M059J (cell line): ENCODE measurements around the gene TMEM184A. TPM values are rescaled to one million over a fixed set of nuclear protein-coding genes. Genes with fewer than 3 reads are reported as not detected.

Experiments used
- DNase-seq: peaks from one replicate; pipeline ENCODE4 v3.0.0-alpha.2; 2012; ENCODE audit warnings: low read depth
- total RNA-seq: library from RNA; depleted of rRNA; stranded (reverse); fragments of >200 nt; shearing (Covaris generic); gene quantifications from 2 replicates; pipeline ENCODE4 v1.2.3, GENCODE V29; 2014; rRNA removed

Gene TMEM184A
- total RNA-seq, 1 experiment from 2014 or later, result 1.8 TPM

DNA sequence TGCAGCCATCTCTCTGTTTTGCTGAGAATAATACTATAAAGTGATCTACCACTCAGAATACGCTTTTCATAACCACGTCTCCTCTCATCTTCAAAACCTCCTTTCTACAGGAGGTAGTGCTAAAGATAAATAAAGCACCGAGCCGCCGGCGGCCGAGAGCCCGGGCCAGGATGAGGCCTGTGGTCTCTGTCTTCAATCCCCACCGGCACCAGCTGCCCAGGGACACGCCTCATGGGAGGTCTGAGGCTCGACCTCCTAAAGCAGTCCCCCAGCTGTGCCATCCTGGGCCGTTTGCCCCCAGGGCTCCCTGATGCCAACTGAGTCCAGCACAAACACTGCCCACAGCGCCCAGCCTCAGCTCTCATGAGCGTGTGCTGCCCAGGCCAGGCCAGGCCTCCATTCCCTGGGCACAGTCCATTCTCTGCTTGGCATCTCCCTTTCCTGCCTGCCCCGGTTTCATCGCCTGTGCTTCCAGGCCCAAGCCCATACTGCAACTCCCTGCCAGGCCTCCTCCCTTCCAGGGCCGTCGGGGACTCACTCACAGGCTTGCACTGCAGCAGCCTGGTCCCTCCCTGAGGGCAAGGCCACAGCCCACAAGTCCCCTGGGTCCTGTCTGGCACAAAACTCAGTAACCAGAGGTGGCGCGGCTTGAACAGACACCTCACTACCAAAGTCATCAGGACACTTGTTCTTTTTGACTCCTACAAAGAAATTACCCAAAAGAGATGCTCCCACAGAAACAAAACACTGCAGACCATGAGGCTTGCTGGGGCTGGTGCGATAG is 54.3 kb downstream of the TMEM184A start:
- no peak for DNase-seq

DNA sequence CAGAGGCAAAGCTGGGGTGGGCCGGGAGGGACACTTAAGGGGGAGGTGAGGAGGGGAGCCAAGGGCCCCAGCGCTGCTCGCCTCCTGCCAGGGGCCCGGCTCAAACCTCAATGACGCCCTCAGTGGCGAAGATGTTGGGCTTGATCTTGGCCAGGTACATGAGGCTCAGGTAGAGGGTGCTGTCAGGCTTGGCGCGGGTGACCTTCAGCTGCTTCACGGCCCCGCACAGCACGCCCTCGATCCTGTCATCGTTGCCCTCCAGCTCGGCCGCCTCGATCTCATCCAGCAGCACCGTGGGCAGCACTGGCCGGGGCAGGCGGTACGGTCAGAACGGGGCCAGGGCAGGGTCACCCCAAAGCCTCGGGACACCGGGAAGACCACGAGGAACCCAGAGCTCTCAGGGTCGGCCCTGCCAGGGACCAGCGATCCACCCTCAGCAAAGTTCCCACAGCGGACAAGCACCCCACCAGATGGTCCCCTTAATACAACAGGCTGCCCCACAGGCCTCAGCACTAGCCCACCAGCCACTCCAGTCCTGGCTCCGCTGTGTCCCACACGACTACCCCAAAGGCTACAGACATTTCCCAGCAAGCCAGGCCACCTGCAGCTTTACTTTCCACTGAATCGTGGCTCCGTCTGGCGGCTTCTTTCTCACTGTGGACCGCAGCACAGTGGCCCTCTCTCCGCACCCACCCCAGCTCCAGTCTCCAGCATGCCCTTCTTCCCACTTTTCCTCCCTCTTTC is 55.8 kb downstream of the TMEM184A start:
- DNase-seq, result no peak

DNA sequence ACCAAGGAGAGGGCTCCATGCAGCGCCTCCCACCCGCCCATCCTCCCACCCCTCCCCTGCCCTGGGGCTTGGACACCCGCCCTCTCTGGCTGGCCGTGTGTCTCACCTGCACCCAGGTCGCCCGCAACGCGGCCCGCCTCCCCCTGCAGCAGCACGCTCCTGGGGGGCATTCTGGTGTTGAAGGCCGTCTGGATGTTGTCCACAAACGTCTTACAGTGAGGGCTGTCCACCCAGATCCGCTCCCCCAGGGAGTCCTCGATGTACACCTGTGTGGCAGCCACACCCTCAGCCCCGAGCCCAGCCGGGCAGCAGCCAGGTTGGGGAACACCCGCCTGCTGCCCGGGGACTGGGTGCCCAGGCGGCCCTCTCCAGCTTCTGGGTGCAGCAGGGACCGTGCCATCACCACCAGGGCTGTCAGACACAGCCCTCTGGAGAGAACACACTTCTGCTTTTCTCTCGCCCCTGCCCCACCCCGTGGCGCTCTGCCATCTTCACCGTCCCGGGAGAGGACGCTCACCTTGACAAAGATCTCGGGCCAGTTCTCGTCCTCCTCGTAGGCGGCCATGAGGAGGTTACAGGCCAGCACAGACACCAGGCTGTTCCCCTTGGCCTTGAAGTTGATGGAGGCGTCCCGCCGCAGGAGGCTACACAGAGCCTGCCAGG is 56.5 kb downstream of the TMEM184A start:
- no peak for DNase-seq

DNA sequence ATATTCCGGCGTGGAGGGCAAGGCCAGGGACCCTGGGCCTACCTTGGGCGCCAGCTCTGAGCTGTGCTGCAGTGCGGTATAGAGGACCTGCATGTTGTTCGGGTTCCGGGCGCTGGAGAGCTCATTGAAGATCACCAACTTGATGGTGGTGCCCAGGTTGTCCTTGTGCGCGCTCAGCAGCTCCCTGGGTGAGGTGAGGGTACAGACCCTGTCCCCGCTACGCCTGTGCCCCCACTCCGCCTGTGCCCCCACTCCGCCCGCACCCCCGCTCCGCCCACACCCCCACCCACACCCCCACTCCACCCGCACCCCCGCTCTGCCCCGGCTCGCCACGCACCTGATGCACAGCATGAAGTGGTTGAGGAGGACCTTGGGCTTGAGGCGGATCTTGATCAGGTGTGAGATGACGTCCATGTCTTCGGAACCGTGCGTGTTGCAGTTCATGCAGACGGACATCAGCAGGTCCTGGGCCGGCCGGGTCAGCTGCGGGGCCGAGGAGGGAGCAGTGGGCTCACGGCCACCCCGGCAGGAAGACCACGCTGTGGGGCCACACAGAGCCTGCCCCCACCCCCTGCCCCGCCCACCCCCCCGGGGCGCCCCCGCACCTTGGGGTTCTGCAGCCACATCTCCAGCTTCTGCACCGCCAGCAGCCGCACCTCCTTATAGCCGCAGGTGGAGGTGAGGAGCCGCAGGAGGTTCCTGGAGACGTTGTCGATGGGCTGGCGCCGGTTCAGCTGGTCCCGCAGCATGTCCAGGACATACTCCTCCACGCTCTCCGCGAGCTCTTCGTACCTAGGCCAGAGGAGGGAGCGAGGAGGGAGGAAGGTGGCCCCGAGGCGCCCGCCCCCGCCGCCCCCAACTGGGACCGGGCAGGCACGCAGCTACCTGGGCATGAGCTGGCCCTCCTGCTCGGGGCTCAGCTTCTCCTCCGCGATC is 57.4 kb downstream of the TMEM184A start:
- no peak for DNase-seq

DNA sequence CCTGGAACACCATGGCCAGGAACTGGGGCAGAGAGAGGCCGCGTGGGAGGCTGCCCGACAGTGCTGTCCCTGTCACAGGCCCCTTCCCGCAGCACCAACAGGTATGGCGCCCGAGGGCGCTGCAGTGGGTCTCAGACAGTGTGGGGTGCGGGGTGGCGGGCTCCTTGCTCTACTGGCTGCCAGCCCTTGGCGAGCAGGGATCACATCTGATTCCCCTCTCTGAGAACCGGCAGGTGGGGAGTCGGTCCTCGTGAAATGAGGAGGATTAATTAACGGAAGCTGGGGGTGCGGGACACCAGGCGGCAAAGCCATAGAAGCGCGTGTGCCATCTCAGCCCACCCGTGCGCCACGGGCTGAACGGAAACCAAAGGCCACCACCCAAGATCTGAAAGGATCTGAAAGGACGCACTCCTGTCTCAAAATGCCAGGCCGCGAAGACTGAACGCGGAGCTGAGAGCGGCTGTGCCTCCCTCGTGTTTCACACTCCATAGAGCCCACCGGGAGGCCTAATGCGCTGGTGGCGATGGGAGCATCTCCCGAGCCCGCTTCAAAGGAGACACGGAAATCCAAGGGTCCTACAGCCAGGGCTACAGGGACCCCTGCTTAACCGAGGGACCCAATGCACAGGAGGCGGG is 58.6 kb downstream of the TMEM184A start:
- DNase-seq, result no peak

DNA sequence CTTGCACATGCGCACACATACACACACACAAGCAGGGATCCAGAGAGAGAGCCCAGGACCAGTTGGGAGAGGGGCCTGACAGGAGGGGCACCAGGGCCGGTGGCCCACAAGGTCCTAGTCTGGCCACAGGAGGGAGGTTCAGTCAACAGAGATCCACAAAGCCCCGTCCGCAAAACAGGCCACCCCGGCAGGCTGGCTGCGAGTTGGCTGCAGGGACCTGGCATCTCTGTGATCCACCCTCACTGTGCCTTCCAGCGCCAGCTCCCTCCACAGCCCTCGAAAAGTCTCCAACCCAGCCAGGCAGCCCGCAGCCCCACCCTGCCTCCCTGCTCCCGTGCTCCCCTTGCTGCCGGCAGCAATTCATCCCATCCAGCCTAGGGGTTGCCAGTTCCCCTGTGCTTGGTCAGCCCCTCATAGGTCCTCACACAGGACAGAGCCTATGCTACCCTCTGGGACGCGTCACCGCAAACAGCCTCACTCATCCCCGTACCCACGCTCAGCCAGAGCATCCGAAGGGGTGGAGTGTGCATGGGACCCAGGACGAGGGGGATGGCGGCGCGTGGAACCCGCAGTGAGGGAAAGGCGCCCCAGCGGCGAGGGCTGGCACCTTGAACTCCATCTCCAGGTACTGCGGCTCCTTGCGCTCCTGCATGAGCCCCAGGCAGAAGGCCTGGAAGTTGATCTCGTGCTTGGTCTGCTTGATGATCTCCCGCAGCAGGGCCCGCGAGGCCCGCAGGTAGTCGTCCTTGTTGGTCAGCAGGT is 59.3 kb downstream of the TMEM184A start:
- DNase-seq, result no peak

DNA sequence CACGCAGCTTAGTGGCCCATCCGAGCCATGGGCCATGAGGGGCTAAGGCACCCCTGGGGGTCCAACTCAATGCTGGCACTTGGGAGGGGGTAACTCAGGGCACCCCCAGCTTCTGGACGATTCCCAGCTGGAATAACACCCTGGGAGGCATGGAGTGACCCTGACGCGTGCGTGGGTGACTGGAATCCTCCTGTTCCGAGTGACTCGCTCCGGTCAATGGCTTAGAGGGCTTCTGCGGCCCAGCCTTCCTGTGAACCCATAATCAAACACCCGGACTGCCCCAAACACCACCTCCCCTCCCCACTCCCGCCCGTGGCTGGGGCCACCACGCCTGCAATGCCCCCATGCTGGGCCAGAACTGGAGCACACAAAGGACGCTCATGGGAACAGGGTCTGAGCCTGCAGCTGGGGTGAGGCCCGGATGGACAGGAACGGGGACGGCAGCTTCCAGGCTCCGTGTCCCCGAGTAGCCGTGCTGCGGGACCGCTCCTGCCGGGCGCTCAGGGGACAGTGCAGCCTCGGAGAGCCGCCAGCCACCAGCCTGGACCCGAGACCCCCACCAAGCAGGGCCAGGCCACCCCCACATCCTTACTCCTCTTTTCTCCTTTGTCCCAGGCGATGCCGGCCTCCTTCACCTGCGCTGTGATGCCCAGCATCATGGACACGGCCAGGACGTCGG is 60.3 kb downstream of the TMEM184A start:
- DNase-seq, result no peak

DNA sequence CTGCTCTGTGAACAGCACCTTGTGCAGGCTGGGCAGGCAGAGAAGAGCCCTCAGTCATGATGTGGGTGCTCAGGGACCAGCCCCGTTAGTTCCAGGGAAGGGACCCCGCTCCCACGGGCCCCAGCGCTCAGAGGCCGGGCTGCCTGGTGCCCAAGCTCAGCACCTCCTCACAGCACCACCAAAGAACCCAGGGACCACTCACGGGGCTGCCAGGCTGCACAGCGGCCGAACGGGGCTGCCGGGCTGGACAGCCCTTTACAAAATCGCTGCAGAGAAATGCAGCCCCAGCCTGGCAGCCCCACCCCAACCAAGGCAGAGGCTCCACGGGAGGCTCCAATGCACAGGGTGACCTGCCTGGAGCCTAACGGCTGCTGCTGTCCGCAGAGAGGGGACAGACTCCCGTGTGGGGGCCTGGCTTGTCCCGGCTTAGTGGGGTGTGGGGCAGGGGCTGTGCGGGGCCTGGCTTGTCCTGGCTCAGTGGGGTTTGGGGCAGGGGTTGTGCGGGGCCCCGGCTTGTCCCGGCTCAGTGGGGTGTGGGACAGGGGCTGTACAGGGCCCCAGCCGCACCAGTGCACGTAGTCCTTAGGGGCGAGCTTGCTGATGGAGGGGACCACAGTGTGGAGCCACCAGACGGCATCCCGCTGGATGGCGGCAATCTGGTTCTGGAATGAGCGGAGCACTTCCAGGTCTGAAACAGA is 61.0 kb downstream of the TMEM184A start:
- DNase-seq, result no peak

DNA sequence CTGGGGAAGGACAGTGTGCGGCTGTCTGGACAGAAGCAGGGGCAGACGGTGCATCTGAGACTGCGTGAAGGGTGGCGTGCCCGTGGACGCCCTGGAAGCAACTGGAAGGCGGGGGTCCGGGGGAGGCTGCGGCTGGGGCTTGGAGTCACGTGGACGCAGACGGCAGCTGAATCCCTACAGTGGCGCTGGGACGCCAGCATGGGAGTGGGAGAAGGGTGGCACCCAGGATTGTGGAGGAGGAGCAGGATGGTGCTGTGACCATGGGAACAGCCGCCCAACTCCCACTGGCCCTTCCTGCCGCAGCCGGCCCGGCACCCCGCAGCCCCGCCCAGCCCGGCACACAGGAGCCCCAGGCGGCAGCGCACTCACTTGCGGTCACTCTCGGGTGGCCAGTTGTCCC is 61.6 kb downstream of the TMEM184A start:
- DNase-seq, result no peak

DNA sequence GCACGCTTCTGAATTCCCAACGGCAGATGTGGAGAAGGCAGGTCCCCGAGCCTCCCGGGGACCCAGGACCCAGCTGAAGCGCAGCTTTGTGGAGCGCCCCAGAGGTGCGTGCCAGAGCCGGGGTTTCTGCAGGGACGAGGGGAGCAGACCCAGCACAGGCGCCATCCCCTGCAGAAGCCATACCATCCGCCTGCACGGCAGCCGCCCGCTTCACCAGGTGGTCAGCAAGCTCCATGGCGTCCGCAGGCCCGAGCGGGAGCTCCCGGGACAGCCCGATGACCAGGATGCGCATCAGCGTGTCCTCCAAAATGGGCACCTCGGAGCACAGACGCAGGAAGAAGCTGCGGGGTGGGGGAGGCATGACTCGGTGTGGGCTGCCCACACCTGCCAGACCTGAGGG is 62.4 kb downstream of the TMEM184A start:
- no peak for DNase-seq

DNA sequence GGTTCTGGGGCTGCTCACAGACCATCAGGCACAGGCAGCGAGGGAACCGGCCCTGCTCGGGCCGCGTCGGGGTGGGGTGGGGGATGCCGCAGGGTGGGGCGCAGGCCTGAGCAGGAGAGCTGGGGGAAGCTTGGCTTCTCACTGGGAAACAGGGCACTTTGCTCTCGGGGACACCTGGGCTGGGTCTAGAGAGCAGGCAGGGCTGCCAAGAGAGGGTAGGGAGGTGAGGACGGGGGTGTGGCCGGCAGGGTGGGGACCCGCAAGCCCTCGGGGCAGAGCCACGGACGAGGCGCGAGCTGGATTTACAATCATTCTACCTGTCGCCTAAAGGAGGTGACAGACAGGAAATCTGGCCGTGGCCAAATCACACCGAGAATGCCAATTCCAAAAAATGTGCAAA is 62.9 kb downstream of the TMEM184A start:
- DNase-seq, result no peak

DNA sequence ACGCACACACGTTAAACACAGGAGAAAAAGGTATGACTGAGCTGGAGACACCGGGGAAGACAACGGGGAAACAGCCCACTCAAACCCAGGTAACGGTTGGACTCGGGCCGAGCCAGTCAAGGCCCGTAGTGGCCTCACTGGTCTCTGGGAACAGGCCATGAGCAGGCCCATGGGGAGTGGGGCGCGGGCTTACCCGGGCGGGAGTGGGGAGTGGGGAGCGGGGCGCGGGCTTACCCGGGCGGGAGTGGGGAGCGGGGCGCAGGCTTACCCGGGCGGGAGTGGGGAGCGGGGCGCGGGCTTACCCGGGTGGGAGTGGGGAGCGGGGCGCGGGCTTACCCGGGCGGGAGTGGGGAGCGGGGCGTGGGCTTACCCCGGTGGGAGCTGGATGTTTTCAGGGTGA is 63.4 kb downstream of the TMEM184A start:
- DNase-seq, result no peak

Other genes starting within 250 kb of the TMEM184A start
- gene MICALL2, start 96.7 kb downstream of the TMEM184A start, total RNA-seq, result 5.5 and 11.1 TPM in 2 replicates
- 27.4 and 55.0 TPM in 2 replicates for gene INTS1, start 51.8 kb downstream of the TMEM184A start, total RNA-seq
- 13.3 and 26.7 TPM in 2 replicates for gene MAFK, start 25.5 kb downstream of the TMEM184A start, total RNA-seq
- gene PSMG3, start 13.8 kb upstream of the TMEM184A start, total RNA-seq, result 86.5 and 87.9 TPM in 2 replicates
- not detected in 2 replicates for gene ELFN1, start 114.1 kb upstream of the TMEM184A start, total RNA-seq